ENCODE results near the gene KIF6. TPM values are rescaled to one million over a fixed set of nuclear protein-coding genes. Genes with fewer than 3 reads are reported as not detected.
"Not testable (repeated sequence)": the region's sequence is repeated elsewhere in the genome, so short reads cannot be mapped to it uniquely, and the experiment has no call there.

KIF6 gene
- total RNA-seq, 4 donors from 2014 or later = 0.26 to 1.8 (median 1.6) TPM; not detected in 1

- Histone ChIP-seq H3K27ac (no peak overlapping the region), H3K4me3 (no peak overlapping the region), H3K9me3 (no peaks in the 10 kb centered on the region), H3K36me3 (no peaks in the 10 kb centered on the region), H3K4me1 (no peaks in the 10 kb centered on the region), H3K27me3 (no peaks in the 10 kb centered on the region)
- no peak for TF ChIP-seq CTCF (IDR thresholded peaks at IDR 0.05)
- intact Hi-C loops (cut with DNase I; ENCODE audit: low total_unique reads) = no loop called here
- DNase-seq = no peak
Measured at GRCh38 chr6:39516471-39516870, 208.7 kb downstream of the KIF6 start.

GRCh38 chr6:39515471-39515870, 209.7 kb downstream of the KIF6 start:
- Histone ChIP-seq H3K27ac (no peak overlapping the region), H3K4me1 (no peaks in the 10 kb centered on the region), H3K9me3 (no peaks in the 10 kb centered on the region), H3K36me3 (no peaks in the 10 kb centered on the region), H3K27me3 (no peaks in the 10 kb centered on the region), H3K4me3 (no peak overlapping the region)
- TF ChIP-seq CTCF (IDR thresholded peaks at IDR 0.05) = no peak
- TF ChIP-seq POLR2A (IDR thresholded peaks at IDR 0.05) = no peak
- intact Hi-C loops (cut with DNase I; ENCODE audit: low total_unique reads) = no loop called here
- no peak for DNase-seq

- H3K9me3 ChIP-seq = no peaks in the 10 kb centered on the region
- intact Hi-C loops (cut with DNase I; ENCODE audit: low total_unique reads) = no loop called here
- H3K4me1 ChIP-seq = no peaks in the 10 kb centered on the region
- no peak overlapping the region for H3K27ac ChIP-seq
- DNase-seq = no peak
- H3K4me3 ChIP-seq = no peak overlapping the region
- H3K27me3 ChIP-seq = no peaks in the 10 kb centered on the region
- TF ChIP-seq POLR2A (IDR thresholded peaks at IDR 0.05) (no peak), CTCF (IDR thresholded peaks at IDR 0.05) (no peak)
- H3K36me3 ChIP-seq = no peaks in the 10 kb centered on the region
Measured at GRCh38 chr6:39515006-39515405, 210.2 kb downstream of the KIF6 start.

GRCh38 chr6:39509831-39510230, 215.4 kb downstream of the KIF6 start:
- H3K36me3 ChIP-seq; intact Hi-C loops (cut with DNase I; ENCODE audit: low total_unique reads); H3K27ac ChIP-seq: not testable (repeated sequence)

GRCh38 chr6:39508515-39508914, 216.7 kb downstream of the KIF6 start:
- DNase-seq = no peak
- Histone ChIP-seq H3K4me1 (no peaks in the 10 kb centered on the region), H3K4me3 (no peak overlapping the region), H3K27ac (no peak overlapping the region), H3K36me3 (no peaks in the 10 kb centered on the region), H3K27me3 (no peaks in the 10 kb centered on the region), H3K9me3 (no peaks in the 10 kb centered on the region)
- intact Hi-C loops (cut with DNase I; ENCODE audit: low total_unique reads) = no loop called here
- TF ChIP-seq CTCF (IDR thresholded peaks at IDR 0.05) (no peak), POLR2A (IDR thresholded peaks at IDR 0.05) (no peak)

More at GRCh38 chr6:39509831-39510230, 215.4 kb downstream of the KIF6 start:
- not testable (repeated sequence) for H3K9me3 ChIP-seq, H3K27me3 ChIP-seq, H3K4me3 ChIP-seq, H3K4me1 ChIP-seq, DNase-seq

GRCh38 chr6:39507331-39507998, 217.7 kb downstream of the KIF6 start:
- H3K27ac ChIP-seq = no peak overlapping the region
- H3K9me3 ChIP-seq = no peaks in the 10 kb centered on the region
- TF ChIP-seq CTCF (IDR thresholded peaks at IDR 0.05) (no peak), POLR2A (IDR thresholded peaks at IDR 0.05) (no peak)
- DNase-seq = no peak
- no peaks in the 10 kb centered on the region for H3K36me3 ChIP-seq
- no peaks in the 10 kb centered on the region for H3K27me3 ChIP-seq
- intact Hi-C loops (cut with DNase I; ENCODE audit: low total_unique reads) = no loop called here
- H3K4me1 ChIP-seq = no peaks in the 10 kb centered on the region
- H3K4me3 ChIP-seq = no peak overlapping the region

GRCh38 chr6:39502362-39502955, 222.7 kb downstream of the KIF6 start:
- H3K27ac ChIP-seq; H3K36me3 ChIP-seq; DNase-seq; H3K27me3 ChIP-seq; H3K4me1 ChIP-seq; intact Hi-C loops (cut with DNase I; ENCODE audit: low total_unique reads); H3K9me3 ChIP-seq; H3K4me3 ChIP-seq: not testable (repeated sequence)

All from uterus (tissue), 4 donors.